Endothelial cell of hepatic sinusoid (primary cell): Measurements from ENCODE around the gene PPM1F.

Source experiments
- in situ Hi-C: cut with HindIII; loops from 2 replicates; pipeline ENCODE4 v1.10.0; 2017; ENCODE audit warnings: low sequenced_read_pairs

The PPM1F gene

GRCh38 chr22:21942407-21943343, 10.0 kb downstream of the PPM1F start:
- in situ Hi-C loops, result no loop called here

GRCh38 chr22:21941921-21942320, 10.7 kb downstream of the PPM1F start:
- in situ Hi-C loops, result no loop called here

- in situ Hi-C loops, result no loop called here
Observed at GRCh38 chr22:21940521-21940920, 12.1 kb downstream of the PPM1F start.

GRCh38 chr22:21939935-21940334, 12.7 kb downstream of the PPM1F start:
- in situ Hi-C loops, result loop anchor here (5.0 to 10.0 kb wide), 5 partner anchors 85 to 245 kb away; no protein-coding TSS in a partner anchor

- in situ Hi-C loops, result loop anchor here (5.0 to 10.0 kb wide), 5 partner anchors 85 to 245 kb away; no protein-coding TSS in a partner anchor
Observed at GRCh38 chr22:21939461-21939913, 13.2 kb downstream of the PPM1F start.

- in situ Hi-C loops, result loop anchor here (5.0 to 10.0 kb wide), 5 partner anchors 84 to 246 kb away; no protein-coding TSS in a partner anchor
Observed at GRCh38 chr22:21938906-21939305, 13.7 kb downstream of the PPM1F start.

GRCh38 chr22:21938071-21938822, 14.4 kb downstream of the PPM1F start:
- in situ Hi-C loops, result loop anchor here (5.0 to 10.0 kb wide), 5 partner anchors 83 to 247 kb away; no protein-coding TSS in a partner anchor

GRCh38 chr22:21937821-21938070, 14.9 kb downstream of the PPM1F start:
- in situ Hi-C loops, result loop anchor here (5.0 to 10.0 kb wide), 5 partner anchors 83 to 247 kb away; no protein-coding TSS in a partner anchor

- in situ Hi-C loops, result loop anchor here (5.0 to 10.0 kb wide), 5 partner anchors 82 to 248 kb away; no protein-coding TSS in a partner anchor
Observed at GRCh38 chr22:21937041-21937820, 15.4 kb downstream of the PPM1F start.

- in situ Hi-C loops, result loop anchor here (5.0 to 10.0 kb wide), 5 partner anchors 81 to 249 kb away; no protein-coding TSS in a partner anchor
Observed at GRCh38 chr22:21936151-21936775, 16.4 kb downstream of the PPM1F start.

- in situ Hi-C loops, result loop anchor here (10.0 kb wide), 2 partner anchors 79 to 251 kb away; no protein-coding TSS in a partner anchor
Observed at GRCh38 chr22:21933910-21934309, 18.7 kb downstream of the PPM1F start.

GRCh38 chr22:21933413-21933812, 19.2 kb downstream of the PPM1F start:
- in situ Hi-C loops, result loop anchor here (10.0 kb wide), 2 partner anchors 79 to 251 kb away; no protein-coding TSS in a partner anchor

- in situ Hi-C loops, result loop anchor here (10.0 kb wide), 2 partner anchors 78 to 252 kb away; no protein-coding TSS in a partner anchor
Observed at GRCh38 chr22:21932347-21932746, 20.3 kb downstream of the PPM1F start.

- in situ Hi-C loops, result loop anchor here (10.0 kb wide), 2 partner anchors 76 to 254 kb away; no protein-coding TSS in a partner anchor
Observed at GRCh38 chr22:21931056-21931455, 21.6 kb downstream of the PPM1F start.

- in situ Hi-C loops, result no loop called here
Observed at GRCh38 chr22:21929253-21929652, 23.4 kb downstream of the PPM1F start.

- in situ Hi-C loops, result no loop called here
Observed at GRCh38 chr22:21928048-21928447, 24.6 kb downstream of the PPM1F start.

- in situ Hi-C loops, result no loop called here
Observed at GRCh38 chr22:21927174-21927823, 25.3 kb downstream of the PPM1F start.

GRCh38 chr22:21926728-21927127, 25.9 kb downstream of the PPM1F start:
- in situ Hi-C loops, result no loop called here

GRCh38 chr22:21923163-21923561, 29.5 kb downstream of the PPM1F start:
- in situ Hi-C loops, result no loop called here
